HUDEP-2 (cell line): Measurements from ENCODE around the gene RASA3.
"Not testable (repeated sequence)": the region's sequence is repeated elsewhere in the genome, so short reads cannot be mapped to it uniquely, and the experiment has no call there.

Experiments used
- DNase-seq, 76 experiments: peaks; one replicate each; lab custom pipeline; 2025; ENCODE audit not compliant: unreplicated experiment in 76 of 76; lab: John Stamatoyannopoulos, UW

Gene RASA3

DNA sequence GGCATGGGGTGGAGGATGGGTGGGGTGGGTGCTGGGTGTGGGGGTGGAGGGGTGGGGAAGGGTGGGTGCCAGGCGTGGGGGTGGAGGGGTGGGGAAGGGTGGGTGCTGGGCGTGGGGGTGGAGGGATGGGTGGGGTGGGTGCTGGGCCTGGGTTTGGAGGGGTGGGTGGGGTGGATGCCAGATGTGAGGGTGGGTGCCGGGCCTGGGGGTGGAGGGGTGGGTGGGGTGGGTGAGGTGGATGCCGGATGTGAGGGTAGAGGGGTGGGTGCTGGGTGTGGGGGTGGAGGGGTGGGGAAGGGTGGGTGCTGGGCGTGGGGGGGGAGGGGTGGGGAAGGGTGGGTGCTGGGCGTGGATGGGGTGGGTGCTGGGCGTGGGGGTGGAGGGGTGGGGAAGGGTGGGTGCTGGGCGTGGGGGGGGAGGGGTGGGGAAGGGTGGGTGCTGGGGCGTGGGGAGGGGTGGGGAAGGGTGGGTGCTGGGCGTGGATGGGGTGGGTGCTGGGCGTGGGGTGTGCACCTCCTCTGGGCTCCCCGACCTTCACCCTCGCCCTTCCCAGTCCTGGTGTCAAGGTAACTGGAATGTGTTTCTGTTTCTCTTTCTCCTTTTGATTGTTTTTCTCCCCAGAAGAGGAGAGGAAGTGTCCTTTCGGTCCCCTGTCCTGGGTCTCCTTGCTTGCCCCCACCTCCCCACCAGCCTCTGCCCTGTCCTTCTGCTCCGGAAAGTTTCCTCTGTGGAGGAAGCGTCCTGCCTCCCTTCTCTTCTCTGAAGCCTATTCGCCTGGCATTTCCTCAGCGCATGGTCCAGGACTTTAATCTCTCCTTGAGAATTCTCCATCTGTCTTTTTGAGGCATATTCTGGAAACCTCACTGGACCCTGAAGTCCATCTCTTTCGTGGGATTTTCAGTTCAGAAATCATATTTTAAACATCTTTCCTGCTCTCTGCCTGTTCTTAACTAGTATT, 23.8 kb upstream of the RASA3 start:
- DNase-seq = no peak

GRCh38 chr13:114155320-114155719, 22.9 kb upstream of the RASA3 start:
- DNase-seq = no peak

GRCh38 chr13:114154476-114154875, 22.1 kb upstream of the RASA3 start:
- no peak for DNase-seq

DNA sequence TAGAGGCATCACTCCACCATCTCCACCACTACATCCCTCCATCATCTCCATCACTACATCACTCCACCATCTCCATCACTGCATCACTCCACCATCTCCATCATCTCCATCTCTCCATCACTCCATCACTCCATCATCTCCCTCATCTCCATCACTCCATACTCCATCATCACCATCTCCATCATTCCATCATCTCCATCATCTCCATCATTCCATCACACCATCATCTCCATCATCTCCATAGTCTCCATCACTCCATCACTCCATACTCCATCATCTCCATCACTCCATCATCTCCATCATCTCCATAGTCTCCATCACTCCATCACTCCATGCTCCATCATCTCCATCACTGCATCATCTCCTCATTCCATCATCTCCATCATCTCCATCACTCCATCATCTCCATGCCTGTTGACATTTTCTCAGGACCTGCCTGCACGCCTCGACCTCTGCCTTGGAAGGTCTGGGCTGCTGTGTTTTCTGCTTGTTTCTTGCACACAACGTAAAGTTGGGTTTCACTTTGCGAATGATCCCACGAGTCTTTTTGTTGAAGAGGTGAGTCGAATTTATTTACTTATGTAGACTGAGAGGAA, 21.2 kb upstream of the RASA3 start:
- DNase-seq = no peak

DNA sequence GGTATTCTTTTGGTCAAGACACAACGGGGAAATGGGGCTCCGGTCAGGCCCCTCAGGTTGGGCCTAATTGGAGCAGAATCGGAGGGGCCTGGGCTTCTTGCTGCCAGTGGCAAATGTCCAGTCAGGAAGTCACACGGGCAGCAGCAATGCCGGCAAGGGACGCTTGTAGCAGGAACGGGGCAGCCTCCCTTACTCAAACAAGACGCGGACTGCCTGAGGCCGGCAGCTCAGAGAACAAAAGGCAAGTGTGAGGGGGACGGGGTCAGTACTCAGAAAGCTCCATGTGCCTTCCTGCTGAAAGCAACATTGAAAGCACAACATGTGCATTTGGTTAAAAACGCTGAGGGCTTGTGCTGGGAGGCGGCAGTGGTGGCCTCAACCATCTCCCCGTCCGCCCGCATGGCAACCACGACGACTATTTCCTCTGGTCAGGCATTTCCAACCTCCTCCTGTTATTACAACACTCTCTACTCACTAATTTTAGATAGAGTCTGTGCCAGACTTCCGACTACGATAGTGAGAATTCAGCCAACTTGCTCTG, 20.5 kb upstream of the RASA3 start:
- no peak for DNase-seq

DNA sequence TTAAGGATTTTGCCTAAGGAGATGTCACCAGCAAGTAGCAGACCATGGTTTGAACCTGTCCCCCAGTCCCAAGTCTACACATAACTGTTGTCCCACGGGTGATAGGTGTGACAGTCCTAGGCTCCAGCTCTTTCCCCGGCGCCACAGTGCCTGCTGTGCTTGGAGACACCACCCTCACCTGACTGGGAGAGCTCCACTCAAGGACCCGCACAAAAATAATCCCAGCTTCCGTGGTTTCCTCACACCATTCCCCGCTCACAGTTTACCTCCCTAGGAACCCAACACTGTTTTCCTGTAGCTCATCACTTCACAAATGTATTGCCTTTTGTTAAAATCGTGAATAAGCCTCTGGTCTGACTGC, 19.8 kb upstream of the RASA3 start:
- DNase-seq = no peak

GRCh38 chr13:114151565-114152284, 19.3 kb upstream of the RASA3 start:
- peak in 70 of 76 experiments; percentile 19 to 87 (median 70) for DNase-seq

DNA sequence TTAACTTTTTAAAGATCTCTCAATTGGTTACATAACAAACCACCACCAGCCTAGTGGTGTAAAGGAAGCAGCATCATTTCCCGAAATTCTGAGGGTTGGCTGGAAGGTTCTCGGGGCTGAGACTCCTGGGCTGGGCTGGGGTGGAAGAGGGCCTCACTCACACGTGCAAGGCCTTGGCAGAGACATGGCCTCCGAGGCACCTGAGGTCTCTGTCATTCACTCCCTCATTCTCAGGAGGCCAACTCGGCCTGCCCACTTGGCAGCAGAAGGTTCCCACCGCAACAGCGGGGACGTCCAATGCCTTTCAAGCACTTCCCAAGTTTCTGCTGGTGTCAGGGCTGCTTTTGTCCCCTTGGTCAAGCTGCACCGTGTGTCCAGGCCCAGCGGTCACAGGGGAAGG, 18.6 kb upstream of the RASA3 start:
- peak in 1 of 76 experiments; percentile 14 for DNase-seq

DNA sequence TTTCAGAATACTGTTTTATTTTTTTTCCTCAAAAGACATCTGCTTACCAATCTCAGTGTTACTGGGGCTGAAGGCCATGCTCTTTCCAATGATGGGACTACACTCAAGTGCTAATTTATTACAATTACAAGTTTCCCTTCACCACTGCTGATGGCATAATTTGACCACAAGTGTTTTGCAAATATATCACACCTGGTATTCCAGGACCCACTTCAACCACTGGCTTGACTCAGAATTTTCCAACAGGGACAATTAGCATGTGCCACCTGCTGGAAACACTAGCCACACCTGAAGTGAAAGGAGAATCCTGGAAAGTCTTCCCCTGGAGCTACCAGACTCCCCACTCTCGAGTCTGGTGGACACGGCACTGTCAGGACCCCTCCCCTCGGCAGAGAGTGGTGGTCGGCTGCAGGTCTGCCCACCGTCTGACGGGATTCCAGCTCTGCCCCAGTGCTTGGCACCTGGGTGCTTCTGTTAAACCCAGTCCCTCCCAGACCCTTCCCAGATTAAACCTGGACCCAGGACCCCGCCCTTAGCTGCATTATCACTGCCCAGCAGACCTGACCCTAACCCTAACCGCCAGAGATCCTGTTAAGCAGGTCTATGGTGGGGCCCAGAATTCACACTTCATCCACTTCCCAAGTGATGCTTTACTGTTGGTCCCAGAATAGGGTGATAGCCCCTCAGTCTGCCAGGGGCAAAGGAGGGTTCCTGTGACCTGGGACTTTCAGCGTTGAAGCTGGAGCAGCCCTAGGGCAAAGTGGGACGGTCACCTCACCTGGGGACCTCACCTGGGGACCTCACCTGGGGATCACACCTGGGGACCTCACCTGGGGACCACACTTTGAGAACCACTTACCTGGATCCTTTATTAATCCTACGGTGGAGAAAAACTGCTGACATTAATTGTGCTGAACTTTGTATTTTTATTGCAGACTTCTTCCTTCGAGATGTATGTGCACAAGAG, 17.6 kb upstream of the RASA3 start:
- DNase-seq = no peak

- not testable (repeated sequence) for DNase-seq
These were observed 16.5 kb upstream of the RASA3 start for GRCh38 chr13:114148886-114149285.

DNA sequence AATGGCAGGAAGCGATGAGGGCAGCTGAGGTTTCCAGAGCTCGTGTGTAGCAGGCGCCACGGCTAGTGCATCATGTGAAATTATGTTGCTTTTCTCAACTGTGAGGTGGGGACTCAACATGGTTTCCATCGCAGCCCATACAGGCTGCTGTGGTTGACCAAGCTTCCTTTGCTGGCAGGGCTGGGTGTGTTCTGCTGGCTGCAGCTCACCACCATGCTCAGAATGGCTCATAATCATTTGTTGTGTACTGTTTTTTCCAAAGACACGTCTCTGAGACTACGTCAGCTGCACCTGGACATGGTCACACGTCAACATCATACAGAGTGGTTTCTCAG, 16.1 kb upstream of the RASA3 start:
- peak in 2 of 76 experiments; percentile 17 to 25 for DNase-seq

GRCh38 chr13:114147803-114148520, 15.5 kb upstream of the RASA3 start:
- DNase-seq = no peak

DNA sequence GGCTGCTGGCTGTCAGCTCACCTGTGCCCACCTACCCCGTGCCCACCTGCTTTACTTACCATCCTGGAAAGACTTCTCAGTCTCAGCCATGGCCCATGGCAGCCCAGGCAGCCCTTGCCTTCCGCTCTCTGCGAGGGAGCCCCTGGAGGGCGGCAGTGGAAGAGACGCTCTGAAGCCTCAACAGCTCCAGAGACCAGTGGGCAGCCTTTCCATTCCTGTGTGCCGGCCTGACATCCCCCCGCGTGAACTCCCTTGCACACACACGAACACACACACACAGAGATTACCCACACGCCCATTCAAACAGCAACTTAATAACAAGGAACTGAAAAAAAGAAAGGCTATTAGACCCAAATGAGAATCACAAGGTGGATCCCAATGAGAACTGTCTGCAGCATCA, 14.2 kb upstream of the RASA3 start:
- DNase-seq = peak in 3 of 76 experiments; percentile 10 to 17 (median 12)

GRCh38 chr13:114146173-114146572, 13.8 kb upstream of the RASA3 start:
- DNase-seq = no peak

- no peak for DNase-seq
These were observed 13.3 kb upstream of the RASA3 start for GRCh38 chr13:114145722-114146121.

GRCh38 chr13:114145256-114145655, 12.8 kb upstream of the RASA3 start:
- no peak for DNase-seq

GRCh38 chr13:114144606-114145244, 12.3 kb upstream of the RASA3 start:
- DNase-seq = no peak

DNA sequence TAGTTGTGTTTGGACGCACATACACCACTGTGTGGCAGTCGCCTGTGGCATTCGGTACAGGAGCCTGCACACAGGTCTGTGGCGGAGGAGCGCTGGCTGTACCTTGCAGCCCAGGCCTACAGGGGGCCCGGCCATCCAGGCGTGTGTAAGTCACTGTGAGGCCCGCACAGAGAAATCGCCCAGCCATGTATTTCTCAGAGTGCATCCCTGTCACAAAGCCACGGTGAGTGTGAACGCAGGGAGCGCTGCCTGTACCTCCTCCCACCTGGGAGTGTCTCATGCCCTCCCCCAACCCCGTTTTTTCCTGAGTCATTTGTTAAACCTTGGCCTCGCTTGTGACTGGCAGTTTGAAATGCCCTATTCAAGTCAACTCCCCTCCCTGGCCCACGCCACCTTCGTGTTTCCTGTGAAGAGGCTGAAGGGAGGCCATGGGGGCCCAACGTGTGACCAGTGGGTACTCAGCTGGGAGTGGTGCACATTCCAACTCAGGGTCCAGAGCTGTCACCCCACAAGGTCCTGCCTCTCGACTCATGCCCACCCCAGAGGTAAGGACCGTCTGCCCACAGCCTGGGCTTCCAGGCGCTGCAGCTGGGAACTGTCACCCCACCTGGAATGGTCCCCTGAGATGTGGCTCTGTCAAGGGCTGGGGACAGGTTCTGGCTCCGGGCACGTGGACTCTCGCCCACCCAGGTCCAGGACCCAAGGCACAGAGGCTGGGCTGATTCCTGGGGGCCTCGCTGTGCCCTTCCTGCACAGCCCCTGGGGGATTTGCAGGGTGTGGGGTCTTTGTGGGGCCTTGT, 11.6 kb upstream of the RASA3 start:
- peak in 22 of 76 experiments; percentile 13 to 46 (median 28) for DNase-seq
